K562 (cell line): ENCODE measurements around the gene SLC4A2. TPM values are rescaled to one million over a fixed set of nuclear protein-coding genes. Genes with fewer than 3 reads are reported as not detected.
A peak's percentile ranks its signal among the peaks of the same experiment; 100 is the strongest.

Experiments used
- ARHGAP35 ChIP-seq: fragments of 450-650 bp; IDR thresholded peaks from 2 replicates; pipeline ENCODE4 v1.6.1; 2018; ENCODE audit not compliant: partially characterized antibody
- ATF3 ChIP-seq, 2 experiments: fragments of 450-650 bp in 1 of 2; sonication (generic) in 1 of 2; formaldehyde crosslinking in 1 of 2; IDR thresholded peaks in 1 of 2; conservative IDR thresholded peaks in 1 of 2; 2 replicates each; pipeline versions ENCODE4 v1.6.1 to v1.8.1; 2016 to 2023; ENCODE audit warnings: mild to moderate bottlenecking in 2 of 2, moderate library complexity in 2 of 2, inconsistent platforms in 1 of 2, missing genetic modification reagents in 1 of 2
- CTBP1 ChIP-seq: fragments of 450-650 bp; IDR thresholded peaks from 2 replicates; pipeline ENCODE4 v1.6.1; 2016; ENCODE audit warnings: borderline replicate concordance
- E2F8 ChIP-seq: fragments of 450-650 bp; IDR thresholded peaks from 2 replicates; pipeline ENCODE4 v1.7.1; 2018; ENCODE audit warnings: mild to moderate bottlenecking, low read depth; ENCODE audit not compliant: partially characterized antibody
- ETV6 ChIP-seq, 3 experiments: fragments of 150-350 bp in 1 of 3; sonication (generic) in 1 of 3; formaldehyde crosslinking in 1 of 3; IDR thresholded peaks; 2 replicates each; pipeline versions ENCODE4 v1.6.1 to v1.8.0; 2014 to 2022; ENCODE audit warnings: borderline replicate concordance in 2 of 3, low read depth in 2 of 3, antibody characterized with exemption in 1 of 3, low read length in 1 of 3, mild to moderate bottlenecking in 1 of 3, missing genetic modification reagents in 1 of 3
- MCM5 ChIP-seq: fragments of 450-650 bp; IDR thresholded peaks from 2 replicates; pipeline ENCODE4 v1.6.1; 2016; ENCODE audit warnings: low read depth
- MEF2A ChIP-seq: IDR thresholded peaks from 2 replicates; pipeline ENCODE4 v1.6.1; 2011; ENCODE audit warnings: low read depth, mild to moderate bottlenecking, low read length, moderate library complexity; ENCODE audit not compliant: control insufficient read depth
- NR2F6 ChIP-seq: fragments of 450-650 bp; formaldehyde crosslinking; IDR thresholded peaks from 2 replicates; pipeline ENCODE4 v1.4.0; 2020; ENCODE audit warnings: mild to moderate bottlenecking
- RBM34 ChIP-seq: fragments of 200-400 bp; formaldehyde crosslinking; IDR thresholded peaks from 2 replicates; pipeline ENCODE4 v1.6.1; 2018; ENCODE audit warnings: low read length, borderline replicate concordance; ENCODE audit not compliant: insufficient read depth
- RFX5 ChIP-seq: IDR thresholded peaks from 2 replicates; pipeline ENCODE4 v1.6.1; 2011; ENCODE audit warnings: low read depth, mild to moderate bottlenecking, improper control_type of control experiment, low read length
- RUNX1 ChIP-seq: sonication (generic); IDR thresholded peaks from 2 replicates; pipeline ENCODE4 v1.6.1; 2016; ENCODE audit warnings: antibody characterized with exemption, low read depth
- SMAD2 ChIP-seq: fragments of 150-350 bp; IDR thresholded peaks from 2 replicates; pipeline ENCODE4 v1.6.1; 2014; ENCODE audit warnings: low read depth, mild to moderate bottlenecking, low read length
- SOX6 ChIP-seq: fragments of 450-650 bp; IDR thresholded peaks from 2 replicates; pipeline ENCODE4 v1.6.1; 2014; ENCODE audit warnings: mild to moderate bottlenecking
- TAL1 ChIP-seq: fragments of 450-650 bp; IDR thresholded peaks from 2 replicates; pipeline ENCODE4 v1.6.1; 2016; ENCODE audit warnings: mild to moderate bottlenecking
- TBP ChIP-seq: optimal IDR thresholded peaks from 2 replicates; pipeline ENCODE3; 2011; ENCODE audit warnings: low read depth, low read length, improper control_type of control experiment
- THAP7 ChIP-seq: fragments of 250-450 bp; sonication (Bioruptor Pico); IDR thresholded peaks from 2 replicates; pipeline ENCODE4 v1.5.0; 2021
- TRIM24 ChIP-seq, 2 experiments: fragments of 450-650 bp; IDR thresholded peaks; 2 replicates each; pipeline ENCODE4 v1.6.1; 2016
- XRCC4 ChIP-seq: IDR thresholded peaks from one replicate; pipeline ENCODE4 v1.6.1; 2011; ENCODE audit not compliant: insufficient read depth, insufficient read length; ENCODE audit errors: extremely low read depth
- ZNF436 ChIP-seq: fragments of 250-450, 450-650 bp; sonication (Bioruptor Pico); formaldehyde crosslinking; IDR thresholded peaks from 2 replicates; pipeline ENCODE4 v1.7.0; 2020; ENCODE audit warnings: mild to moderate bottlenecking
- polyA plus RNA-seq, 8 experiments: library from polyadenylated mRNA; depleted of rRNA in 4 of 8; stranded (reverse) in 5 of 8; unstranded in 3 of 8; fragments of >200 nt; fragmentation: Nextera tagmentation in 2 of 8; fragmentation: Illumina TruSeq in 1 of 8; extraction: Ambion mirVana in 2 of 8; extraction: Trizol in 1 of 8; gene quantifications; 2 replicates each; pipeline versions ENCODE4 v1.2.1 to v1.2.3, GENCODE V29; 2011 to 2014; ENCODE audit warnings: inconsistent platforms in 1 of 8, missing spikeins in 1 of 8
- total RNA-seq, 7 experiments: library from RNA; depleted of rRNA in 6 of 7; stranded (reverse); fragments of >200 nt in 6 of 7; fragmentation: Illumina TruSeq in 2 of 7; extraction: Trizol in 2 of 7; gene quantifications; 2 replicates each; pipeline versions ENCODE4 v1.2.1 to v1.2.3, GENCODE V29; 2011 to 2021; ENCODE audit warnings: low replicate concordance in 1 of 7
- TF ChIP-seq, protein P1 (sequence below): fragments of 450-650 bp; IDR thresholded peaks from 2 replicates; pipeline ENCODE4 v1.6.1; 2014; ENCODE audit warnings: low read depth, mild to moderate bottlenecking, moderate library complexity, borderline replicate concordance
- TF ChIP-seq, protein P2 (sequence below): fragments of 450-650 bp; IDR thresholded peaks from 2 replicates; pipeline ENCODE4 v1.6.1; 2016; ENCODE audit warnings: borderline replicate concordance

The SLC4A2 gene
- total and polyA plus RNA-seq, 9 of the 15 experiments (the other 6 are each of a cell fraction or from before 2014, with no cell fraction given) = 11.4 to 375 (median 130) TPM

DNA sequence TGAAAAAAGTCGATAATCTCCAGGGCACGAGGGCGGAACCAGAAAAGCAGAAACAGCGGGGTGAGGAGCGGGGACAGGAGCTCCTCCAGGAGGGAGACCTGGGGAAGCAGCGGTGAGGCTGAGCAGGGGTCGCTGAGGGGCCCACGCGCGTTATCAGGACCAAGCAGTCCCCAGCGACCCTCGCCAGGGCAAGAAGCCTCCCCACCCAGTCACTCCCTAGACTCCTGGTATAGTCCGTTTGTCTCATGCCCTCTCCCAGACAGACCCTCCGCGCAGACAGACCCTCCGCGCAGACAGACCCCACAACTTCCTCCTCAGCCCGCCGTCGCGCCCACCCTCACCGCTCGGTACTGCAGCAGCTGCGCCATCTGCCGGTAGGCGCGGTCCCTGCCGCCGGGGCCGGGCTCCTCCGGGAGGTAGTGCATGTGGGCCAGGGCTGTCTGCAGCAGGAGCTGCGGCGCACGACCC, 41.4 kb upstream of the SLC4A2 start (continued):
- TF ChIP-seq SOX6 = 0 out of 2 replicates have a peak, but pooled peaks have one; percentile 47
- no peak for TF ChIP-seq MCM5
- TF ChIP-seq TBP = peak; percentile 42
- no peak for TF ChIP-seq ATF3 (IDR thresholded peaks at IDR 0.05)
- no peak; the same call in 1 of the 2 replicates for TF ChIP-seq ATF3 (CRISPR knock-in tag; conservative IDR thresholded peaks at IDR 0.05)
- no peak for TF ChIP-seq RUNX1
- no peak for TF ChIP-seq THAP7
- TF ChIP-seq ZNF436 = no peak
- TF ChIP-seq TRIM24 (IDR thresholded peaks at IDR 0.05) = peak in 1 of 2 experiments; percentile 28; a peak in 1 of 4 replicates
- no peak for TF ChIP-seq NR2F6
- peak; percentile 90; the same call in 1 of the 2 replicates for TF ChIP-seq CTBP1
- peak; percentile 70 for TF ChIP-seq E2F8
- TF ChIP-seq, protein P1, sequence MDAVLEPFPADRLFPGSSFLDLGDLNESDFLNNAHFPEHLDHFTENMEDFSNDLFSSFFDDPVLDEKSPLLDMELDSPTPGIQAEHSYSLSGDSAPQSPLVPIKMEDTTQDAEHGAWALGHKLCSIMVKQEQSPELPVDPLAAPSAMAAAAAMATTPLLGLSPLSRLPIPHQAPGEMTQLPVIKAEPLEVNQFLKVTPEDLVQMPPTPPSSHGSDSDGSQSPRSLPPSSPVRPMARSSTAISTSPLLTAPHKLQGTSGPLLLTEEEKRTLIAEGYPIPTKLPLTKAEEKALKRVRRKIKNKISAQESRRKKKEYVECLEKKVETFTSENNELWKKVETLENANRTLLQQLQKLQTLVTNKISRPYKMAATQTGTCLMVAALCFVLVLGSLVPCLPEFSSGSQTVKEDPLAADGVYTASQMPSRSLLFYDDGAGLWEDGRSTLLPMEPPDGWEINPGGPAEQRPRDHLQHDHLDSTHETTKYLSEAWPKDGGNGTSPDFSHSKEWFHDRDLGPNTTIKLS = peak; percentile 56
- no peak for TF ChIP-seq RFX5
- TF ChIP-seq TAL1 = no peak
- TF ChIP-seq, protein P2, sequence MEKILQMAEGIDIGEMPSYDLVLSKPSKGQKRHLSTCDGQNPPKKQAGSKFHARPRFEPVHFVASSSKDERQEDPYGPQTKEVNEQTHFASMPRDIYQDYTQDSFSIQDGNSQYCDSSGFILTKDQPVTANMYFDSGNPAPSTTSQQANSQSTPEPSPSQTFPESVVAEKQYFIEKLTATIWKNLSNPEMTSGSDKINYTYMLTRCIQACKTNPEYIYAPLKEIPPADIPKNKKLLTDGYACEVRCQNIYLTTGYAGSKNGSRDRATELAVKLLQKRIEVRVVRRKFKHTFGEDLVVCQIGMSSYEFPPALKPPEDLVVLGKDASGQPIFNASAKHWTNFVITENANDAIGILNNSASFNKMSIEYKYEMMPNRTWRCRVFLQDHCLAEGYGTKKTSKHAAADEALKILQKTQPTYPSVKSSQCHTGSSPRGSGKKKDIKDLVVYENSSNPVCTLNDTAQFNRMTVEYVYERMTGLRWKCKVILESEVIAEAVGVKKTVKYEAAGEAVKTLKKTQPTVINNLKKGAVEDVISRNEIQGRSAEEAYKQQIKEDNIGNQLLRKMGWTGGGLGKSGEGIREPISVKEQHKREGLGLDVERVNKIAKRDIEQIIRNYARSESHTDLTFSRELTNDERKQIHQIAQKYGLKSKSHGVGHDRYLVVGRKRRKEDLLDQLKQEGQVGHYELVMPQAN = no peak
- TF ChIP-seq RBM34 = no peak
- no peak for TF ChIP-seq MEF2A
- no peak for TF ChIP-seq SMAD2
- TF ChIP-seq ETV6 (IDR thresholded peaks at IDR 0.05; ENCODE audit: borderline replicate concordance in 1 of 2, low read depth in 2 of 2, low read length in 1 of 2) = no peak
- no peak for TF ChIP-seq ETV6 (CRISPR knock-in tag; IDR thresholded peaks at IDR 0.05; ENCODE audit: borderline replicate concordance)
- TF ChIP-seq ARHGAP35 = no peak
- TF ChIP-seq XRCC4 = no peak
